AG10803 (cell line): ENCODE data around the gene TMIE.

Experiments used
- DNase-seq: peaks from one replicate; pipeline ENCODE4 v3.0.0; 2010; ENCODE audit warnings: low read depth
- H3K4me3 ChIP-seq: 2 replicates; pipeline ENCODE4 v1.5.1; 2011; ENCODE audit warnings: mild to moderate bottlenecking, low read length, control low read depth
- TF ChIP-seq, protein P1 (sequence below): conservative IDR thresholded peaks from 2 replicates; pipeline ENCODE4 v1.5.1; 2011; ENCODE audit warnings: mild to moderate bottlenecking, low read length, control low read depth, inconsistent platforms

TMIE gene

DNA sequence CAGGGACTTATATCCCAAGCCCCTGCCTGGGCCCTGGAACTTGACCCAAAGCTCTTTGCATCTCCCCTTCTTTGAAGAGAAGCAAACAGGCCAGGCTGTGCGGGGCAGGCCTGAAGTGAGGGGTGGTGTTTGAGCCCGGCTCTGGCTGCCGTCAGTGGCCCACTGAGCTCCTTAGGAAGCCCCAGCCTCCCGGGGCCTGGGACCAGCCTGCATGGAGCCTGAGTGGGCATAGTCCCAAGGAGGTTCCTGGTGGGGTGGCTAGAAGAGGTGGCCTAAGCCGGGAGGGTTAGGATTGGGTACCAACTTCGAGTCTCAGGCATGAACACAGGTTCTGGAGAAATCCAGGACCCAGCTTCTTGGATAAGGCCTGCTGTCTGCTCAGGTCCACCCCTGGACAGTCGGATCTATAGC is 6.4 kb downstream of the TMIE start:
- no peak overlapping the region for H3K4me3 ChIP-seq
- TF ChIP-seq, protein P1, sequence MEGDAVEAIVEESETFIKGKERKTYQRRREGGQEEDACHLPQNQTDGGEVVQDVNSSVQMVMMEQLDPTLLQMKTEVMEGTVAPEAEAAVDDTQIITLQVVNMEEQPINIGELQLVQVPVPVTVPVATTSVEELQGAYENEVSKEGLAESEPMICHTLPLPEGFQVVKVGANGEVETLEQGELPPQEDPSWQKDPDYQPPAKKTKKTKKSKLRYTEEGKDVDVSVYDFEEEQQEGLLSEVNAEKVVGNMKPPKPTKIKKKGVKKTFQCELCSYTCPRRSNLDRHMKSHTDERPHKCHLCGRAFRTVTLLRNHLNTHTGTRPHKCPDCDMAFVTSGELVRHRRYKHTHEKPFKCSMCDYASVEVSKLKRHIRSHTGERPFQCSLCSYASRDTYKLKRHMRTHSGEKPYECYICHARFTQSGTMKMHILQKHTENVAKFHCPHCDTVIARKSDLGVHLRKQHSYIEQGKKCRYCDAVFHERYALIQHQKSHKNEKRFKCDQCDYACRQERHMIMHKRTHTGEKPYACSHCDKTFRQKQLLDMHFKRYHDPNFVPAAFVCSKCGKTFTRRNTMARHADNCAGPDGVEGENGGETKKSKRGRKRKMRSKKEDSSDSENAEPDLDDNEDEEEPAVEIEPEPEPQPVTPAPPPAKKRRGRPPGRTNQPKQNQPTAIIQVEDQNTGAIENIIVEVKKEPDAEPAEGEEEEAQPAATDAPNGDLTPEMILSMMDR = no peak
- no peak for DNase-seq

DNA sequence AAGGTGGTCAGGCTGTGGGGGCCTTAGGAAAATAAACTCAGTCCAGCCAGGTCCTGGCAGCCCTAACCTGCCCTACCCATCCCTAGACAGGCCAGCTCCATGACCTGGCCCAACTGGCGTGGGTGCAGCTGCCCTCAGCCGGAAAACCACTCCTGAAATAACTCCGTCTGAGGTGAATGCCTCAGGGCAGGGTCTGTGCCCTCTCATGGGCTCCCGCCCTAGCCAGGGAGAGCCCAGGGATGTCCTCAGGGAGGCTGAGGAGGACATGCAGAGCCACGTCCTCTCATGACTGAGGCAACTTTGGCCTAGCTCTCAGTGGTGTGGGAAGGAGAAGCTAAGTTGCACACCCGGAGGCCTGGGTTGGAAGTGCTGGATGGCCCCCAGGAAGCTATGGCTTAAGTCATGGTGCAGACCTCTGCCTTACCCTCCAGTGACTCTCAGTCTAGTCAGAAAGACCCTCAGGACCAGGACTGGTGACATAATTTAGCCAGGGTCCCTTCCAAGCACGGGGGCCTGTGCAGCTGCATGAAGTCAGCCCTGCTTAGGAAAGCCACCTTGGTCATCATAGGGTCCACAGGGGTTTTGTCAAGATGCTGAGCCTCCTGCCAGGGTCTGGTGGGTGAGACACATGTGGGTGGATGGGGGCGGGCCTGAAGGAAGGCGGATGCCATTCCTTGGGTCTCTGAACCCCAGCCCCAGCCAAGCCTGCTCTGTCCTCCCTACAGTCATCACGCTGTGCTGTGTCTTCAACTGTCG is 7.4 kb downstream of the TMIE start:
- TF ChIP-seq, protein P1 = no peak
- H3K4me3 ChIP-seq = no peak overlapping the region
- DNase-seq = no peak

DNA sequence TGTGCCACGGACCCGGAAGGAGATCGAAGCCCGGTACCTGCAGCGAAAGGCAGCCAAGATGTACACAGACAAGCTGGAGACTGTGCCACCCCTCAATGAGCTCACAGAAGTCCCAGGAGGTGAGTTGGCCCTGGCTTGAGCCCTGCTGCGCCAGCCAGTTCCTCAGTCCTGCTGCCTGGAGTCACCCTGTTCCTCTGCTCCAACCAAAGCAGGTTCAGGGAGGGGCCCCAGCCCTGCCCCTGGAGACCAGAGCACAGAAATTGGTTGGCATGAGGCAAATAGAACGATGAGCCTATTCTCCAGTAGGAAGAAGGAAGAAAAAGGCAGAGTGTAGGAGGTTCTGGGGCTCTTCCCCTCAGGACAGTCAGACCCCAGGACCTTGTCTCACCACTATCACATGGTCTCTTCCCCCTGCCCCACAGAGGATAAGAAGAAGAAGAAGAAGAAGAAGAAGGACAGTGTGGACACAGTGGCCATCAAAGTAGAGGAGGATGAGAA is 8.0 kb downstream of the TMIE start:
- H3K4me3 ChIP-seq = no peak overlapping the region
- TF ChIP-seq, protein P1 = no peak
- DNase-seq = no peak

- DNase-seq = no peak
- no peak overlapping the region for H3K4me3 ChIP-seq
- TF ChIP-seq, protein P1 = no peak
Measured at GRCh38 chr3:46709721-46710120, 8.5 kb downstream of the TMIE start.

DNA sequence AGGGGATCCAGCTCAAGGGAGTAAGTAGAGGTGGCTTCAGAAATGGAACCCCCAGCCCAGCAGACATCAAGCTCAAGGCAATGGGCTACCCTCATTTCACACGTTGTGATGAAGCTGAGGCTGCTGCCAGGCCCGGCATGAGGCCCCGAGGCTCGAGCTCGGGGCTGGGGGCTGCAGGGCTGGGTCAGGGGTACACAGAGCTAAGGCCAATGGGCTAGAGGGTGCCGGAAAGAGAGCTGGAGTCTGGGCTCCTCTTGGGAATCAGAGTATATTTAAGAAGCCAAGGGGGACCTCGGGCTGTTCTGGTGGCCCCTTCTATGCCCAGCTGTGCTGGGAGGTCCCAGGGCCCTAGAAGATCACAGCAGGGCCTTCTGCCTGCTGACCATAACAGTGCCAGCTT is 9.0 kb downstream of the TMIE start:
- TF ChIP-seq, protein P1 = no peak
- no peak for DNase-seq
- no peak overlapping the region for H3K4me3 ChIP-seq

GRCh38 chr3:46710671-46711295 is 9.6 kb downstream of the TMIE start:
- TF ChIP-seq, protein P1 = no peak
- H3K4me3 ChIP-seq = no peak overlapping the region
- DNase-seq = no peak

- TF ChIP-seq, protein P1 = no peak
- no peak overlapping the region for H3K4me3 ChIP-seq
- no peak for DNase-seq
Measured at GRCh38 chr3:46711305-46711704, 10.1 kb downstream of the TMIE start.
